Measurements from ENCODE around the gene GADD45G. TPM values are rescaled to one million over a fixed set of nuclear protein-coding genes. Genes with fewer than 3 reads are reported as not detected.

GADD45G gene
- total and polyA plus RNA-seq, 4 donors: 5.5 to 106 (median 43.3) TPM

DNA sequence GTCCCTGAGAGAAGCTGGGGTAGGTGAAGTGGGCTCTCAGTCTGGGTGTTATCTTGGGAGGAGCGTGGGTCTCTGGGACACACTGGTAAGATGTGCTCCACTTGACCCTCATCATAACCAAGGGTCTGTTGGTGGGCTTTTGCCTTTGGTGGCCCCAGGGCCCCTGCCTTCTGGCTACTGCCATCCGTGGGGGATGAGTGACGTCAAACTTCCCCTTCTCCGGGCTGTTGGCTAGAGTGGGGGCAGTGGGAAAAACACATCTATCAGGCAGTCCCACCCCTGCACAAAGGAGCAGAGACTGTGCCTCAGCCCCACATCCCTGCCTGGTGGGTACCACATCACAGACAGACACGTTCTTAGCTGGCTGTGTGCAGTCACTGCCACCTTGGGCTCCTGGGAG is 35.1 kb downstream of the GADD45G start:
- H3K27ac ChIP-seq (ENCODE audit: low read depth in 1 of 2, low read length in 2 of 2): no peak overlapping the region
- no peak for DNase-seq (ENCODE audit: low spot score)

DNA sequence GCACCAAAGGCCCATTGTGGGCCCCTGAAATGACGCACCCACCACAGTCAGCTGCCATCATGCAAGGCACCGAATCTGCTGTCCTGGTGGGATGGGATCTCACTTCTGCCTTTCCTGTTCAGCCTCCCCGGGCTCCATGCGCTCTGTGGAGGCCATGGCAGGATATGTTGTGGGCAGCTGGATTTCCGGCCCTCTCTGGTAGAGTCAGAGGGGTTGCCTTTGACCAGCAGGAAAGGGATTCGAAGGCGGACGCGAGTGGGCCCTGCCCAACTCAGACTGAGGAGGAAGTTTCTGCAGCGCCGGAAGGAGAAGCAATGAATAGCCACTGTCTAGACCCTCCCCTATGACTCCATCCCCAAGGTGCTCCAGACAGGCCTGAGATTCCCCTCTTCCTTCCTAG is 35.5 kb downstream of the GADD45G start:
- no peak for DNase-seq (ENCODE audit: low spot score)
- no peak for TF ChIP-seq FOXA2 (IDR thresholded peaks at IDR 0.05)
- whole genome bisulfite sequencing: 86% methylated on average over 11 of the region's 11 CpGs
- Histone ChIP-seq H3K9me3 (ENCODE audit: control insufficient read depth in 4 of 4, low read length in 3 of 4) (no peaks in the 10 kb centered on the region), H3K36me3 (ENCODE audit: control insufficient read depth in 4 of 4, insufficient read depth in 3 of 4, low read depth in 1 of 4, low read length in 3 of 4) (no peaks in the 10 kb centered on the region), H3K27me3 (ENCODE audit: control insufficient read depth in 4 of 4, insufficient read depth in 4 of 4, low read length in 3 of 4) (no peaks in the 10 kb centered on the region), H3K4me3 (ENCODE audit: low read depth in 1 of 3, low read length in 3 of 3) (no peak overlapping the region), H3K9ac (ENCODE audit: low read depth in 1 of 2, low read length in 2 of 2) (no peak overlapping the region), H3K27ac (ENCODE audit: low read depth in 1 of 2, low read length in 2 of 2) (no peak overlapping the region), H3K4me1 (ENCODE audit: control insufficient read depth in 4 of 4, insufficient read depth in 4 of 4, low read length in 3 of 4) (peaks cover 0 to 7% (median 3%) of the 10 kb centered on the region in 4 donors)

More for the DNA sequence above, 35.1 kb downstream of the GADD45G start:
- Histone ChIP-seq H3K27me3 (ENCODE audit: control insufficient read depth in 4 of 4, insufficient read depth in 4 of 4, low read length in 3 of 4) (no peaks in the 10 kb centered on the region), H3K36me3 (ENCODE audit: control insufficient read depth in 4 of 4, insufficient read depth in 3 of 4, low read depth in 1 of 4, low read length in 3 of 4) (no peaks in the 10 kb centered on the region), H3K4me1 (ENCODE audit: control insufficient read depth in 4 of 4, insufficient read depth in 4 of 4, low read length in 3 of 4) (peaks cover 0 to 7% (median 3%) of the 10 kb centered on the region in 4 donors), H3K9me3 (ENCODE audit: control insufficient read depth in 4 of 4, low read length in 3 of 4) (no peaks in the 10 kb centered on the region), H3K9ac (ENCODE audit: low read depth in 1 of 2, low read length in 2 of 2) (no peak overlapping the region), H3K4me3 (ENCODE audit: low read depth in 1 of 3, low read length in 3 of 3) (no peak overlapping the region)
- 90% methylated on average over 5 of the region's 5 CpGs for WGBS
- TF ChIP-seq, protein P1, sequence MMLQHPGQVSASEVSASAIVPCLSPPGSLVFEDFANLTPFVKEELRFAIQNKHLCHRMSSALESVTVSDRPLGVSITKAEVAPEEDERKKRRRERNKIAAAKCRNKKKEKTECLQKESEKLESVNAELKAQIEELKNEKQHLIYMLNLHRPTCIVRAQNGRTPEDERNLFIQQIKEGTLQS (IDR thresholded peaks at IDR 0.05): no peak
- TF ChIP-seq JUND (IDR thresholded peaks at IDR 0.05) (no peak), RAD21 (IDR thresholded peaks at IDR 0.05) (no peak), RXRA (IDR thresholded peaks at IDR 0.05) (no peak), HNF4A (conservative IDR thresholded peaks at IDR 0.05) (no peak), HNF4G (IDR thresholded peaks at IDR 0.05) (no peak), NR2F2 (IDR thresholded peaks at IDR 0.05) (no peak), FOXA2 (IDR thresholded peaks at IDR 0.05) (no peak), GABPA (IDR thresholded peaks at IDR 0.05 in 1 of 2, conservative IDR thresholded peaks at IDR 0.05 in 1 of 2) (no peak), EGR1 (IDR thresholded peaks at IDR 0.05; ENCODE audit: low read depth in 2 of 2) (no peak), FOXA1 (IDR thresholded peaks at IDR 0.05) (no peak)
- TF ChIP-seq, protein P2, sequence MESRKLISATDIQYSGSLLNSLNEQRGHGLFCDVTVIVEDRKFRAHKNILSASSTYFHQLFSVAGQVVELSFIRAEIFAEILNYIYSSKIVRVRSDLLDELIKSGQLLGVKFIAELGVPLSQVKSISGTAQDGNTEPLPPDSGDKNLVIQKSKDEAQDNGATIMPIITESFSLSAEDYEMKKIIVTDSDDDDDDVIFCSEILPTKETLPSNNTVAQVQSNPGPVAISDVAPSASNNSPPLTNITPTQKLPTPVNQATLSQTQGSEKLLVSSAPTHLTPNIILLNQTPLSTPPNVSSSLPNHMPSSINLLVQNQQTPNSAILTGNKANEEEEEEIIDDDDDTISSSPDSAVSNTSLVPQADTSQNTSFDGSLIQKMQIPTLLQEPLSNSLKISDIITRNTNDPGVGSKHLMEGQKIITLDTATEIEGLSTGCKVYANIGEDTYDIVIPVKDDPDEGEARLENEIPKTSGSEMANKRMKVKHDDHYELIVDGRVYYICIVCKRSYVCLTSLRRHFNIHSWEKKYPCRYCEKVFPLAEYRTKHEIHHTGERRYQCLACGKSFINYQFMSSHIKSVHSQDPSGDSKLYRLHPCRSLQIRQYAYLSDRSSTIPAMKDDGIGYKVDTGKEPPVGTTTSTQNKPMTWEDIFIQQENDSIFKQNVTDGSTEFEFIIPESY (IDR thresholded peaks at IDR 0.05): no peak
- TF ChIP-seq, protein P3, sequence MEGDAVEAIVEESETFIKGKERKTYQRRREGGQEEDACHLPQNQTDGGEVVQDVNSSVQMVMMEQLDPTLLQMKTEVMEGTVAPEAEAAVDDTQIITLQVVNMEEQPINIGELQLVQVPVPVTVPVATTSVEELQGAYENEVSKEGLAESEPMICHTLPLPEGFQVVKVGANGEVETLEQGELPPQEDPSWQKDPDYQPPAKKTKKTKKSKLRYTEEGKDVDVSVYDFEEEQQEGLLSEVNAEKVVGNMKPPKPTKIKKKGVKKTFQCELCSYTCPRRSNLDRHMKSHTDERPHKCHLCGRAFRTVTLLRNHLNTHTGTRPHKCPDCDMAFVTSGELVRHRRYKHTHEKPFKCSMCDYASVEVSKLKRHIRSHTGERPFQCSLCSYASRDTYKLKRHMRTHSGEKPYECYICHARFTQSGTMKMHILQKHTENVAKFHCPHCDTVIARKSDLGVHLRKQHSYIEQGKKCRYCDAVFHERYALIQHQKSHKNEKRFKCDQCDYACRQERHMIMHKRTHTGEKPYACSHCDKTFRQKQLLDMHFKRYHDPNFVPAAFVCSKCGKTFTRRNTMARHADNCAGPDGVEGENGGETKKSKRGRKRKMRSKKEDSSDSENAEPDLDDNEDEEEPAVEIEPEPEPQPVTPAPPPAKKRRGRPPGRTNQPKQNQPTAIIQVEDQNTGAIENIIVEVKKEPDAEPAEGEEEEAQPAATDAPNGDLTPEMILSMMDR (IDR thresholded peaks at IDR 0.05; ENCODE audit: low read depth, low read length, missing input control): no peak

DNA sequence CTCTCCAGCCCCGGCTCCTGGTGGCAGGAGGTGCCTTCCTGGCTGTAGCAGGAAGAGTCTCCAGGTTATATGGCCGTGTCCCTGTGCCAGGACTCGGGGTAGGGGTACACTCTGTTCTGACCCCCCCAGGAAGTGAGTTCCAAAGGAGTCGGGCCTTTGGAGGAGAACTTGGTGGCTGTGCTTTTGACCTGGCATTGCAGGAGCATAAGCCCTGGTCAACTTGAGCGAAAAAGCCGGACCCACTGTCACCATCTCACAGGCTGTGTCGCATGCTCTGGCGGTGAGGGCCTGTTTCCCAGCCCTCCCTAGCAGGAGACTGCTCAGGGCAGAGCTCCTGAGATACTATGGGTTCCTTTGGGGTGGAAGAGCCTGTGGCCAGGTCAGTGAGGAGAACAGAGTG is 36.0 kb downstream of the GADD45G start:
- H3K4me1 ChIP-seq (ENCODE audit: control insufficient read depth in 4 of 4, insufficient read depth in 4 of 4, low read length in 3 of 4): peaks cover 0 to 7% (median 2%) of the 10 kb centered on the region in 4 donors
- no peaks in the 10 kb centered on the region for H3K27me3 ChIP-seq (ENCODE audit: control insufficient read depth in 4 of 4, insufficient read depth in 4 of 4, low read length in 3 of 4)
- H3K4me3 ChIP-seq (ENCODE audit: low read depth in 1 of 3, low read length in 3 of 3): no peak overlapping the region
- no peak overlapping the region for H3K9ac ChIP-seq (ENCODE audit: low read depth in 1 of 2, low read length in 2 of 2)
- DNase-seq (ENCODE audit: low spot score): no peak
- 94% methylated on average over 8 of the region's 8 CpGs for WGBS
- no peaks in the 10 kb centered on the region for H3K9me3 ChIP-seq (ENCODE audit: control insufficient read depth in 4 of 4, low read length in 3 of 4)
- no peaks in the 10 kb centered on the region for H3K36me3 ChIP-seq (ENCODE audit: control insufficient read depth in 4 of 4, insufficient read depth in 3 of 4, low read depth in 1 of 4, low read length in 3 of 4)
- H3K27ac ChIP-seq (ENCODE audit: low read depth in 1 of 2, low read length in 2 of 2): no peak overlapping the region
- TF ChIP-seq, protein P2 (IDR thresholded peaks at IDR 0.05): no peak
- TF ChIP-seq EGR1 (IDR thresholded peaks at IDR 0.05; ENCODE audit: low read depth in 2 of 2): no peak
- no peak for TF ChIP-seq GABPA (IDR thresholded peaks at IDR 0.05 in 1 of 2, conservative IDR thresholded peaks at IDR 0.05 in 1 of 2)
- TF ChIP-seq FOXA1 (IDR thresholded peaks at IDR 0.05): no peak
- no peak for TF ChIP-seq NR2F2 (IDR thresholded peaks at IDR 0.05)
- no peak for TF ChIP-seq YY1 (IDR thresholded peaks at IDR 0.05)
- TF ChIP-seq RAD21 (IDR thresholded peaks at IDR 0.05): no peak
- TF ChIP-seq RXRA (IDR thresholded peaks at IDR 0.05): no peak
- TF ChIP-seq SP1 (IDR thresholded peaks at IDR 0.05): no peak
- TF ChIP-seq, protein P1 (IDR thresholded peaks at IDR 0.05): no peak
- no peak for TF ChIP-seq JUND (IDR thresholded peaks at IDR 0.05)
- TF ChIP-seq, protein P3 (IDR thresholded peaks at IDR 0.05; ENCODE audit: low read depth, low read length, missing input control): no peak
- TF ChIP-seq, protein P4, sequence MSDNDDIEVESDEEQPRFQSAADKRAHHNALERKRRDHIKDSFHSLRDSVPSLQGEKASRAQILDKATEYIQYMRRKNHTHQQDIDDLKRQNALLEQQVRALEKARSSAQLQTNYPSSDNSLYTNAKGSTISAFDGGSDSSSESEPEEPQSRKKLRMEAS (IDR thresholded peaks at IDR 0.05): no peak
